HG02623 (cell line): ENCODE results near the gene PRPF40A.
A peak's percentile ranks its signal among the peaks of the same experiment; 100 is the strongest.
"Not testable (repeated sequence)": the region's sequence is repeated elsewhere in the genome, so short reads cannot be mapped to it uniquely, and the experiment has no call there.

Source experiments
- ATAC-seq: cut with Tn5 transposase; IDR thresholded peaks from one replicate; pipeline ENCODE4 v1.9.1; 2021; ENCODE audit warnings: moderate library complexity; ENCODE audit not compliant: unreplicated experiment

Gene PRPF40A

GRCh38 chr2:152717228-152718075 is at the start of gene PRPF40A:
PRPF40A (minus strand) TSS chr2:152717461; CDS start chr2:152717439, 22 bp downstream.
- peak; percentile 62 for ATAC-seq

DNA sequence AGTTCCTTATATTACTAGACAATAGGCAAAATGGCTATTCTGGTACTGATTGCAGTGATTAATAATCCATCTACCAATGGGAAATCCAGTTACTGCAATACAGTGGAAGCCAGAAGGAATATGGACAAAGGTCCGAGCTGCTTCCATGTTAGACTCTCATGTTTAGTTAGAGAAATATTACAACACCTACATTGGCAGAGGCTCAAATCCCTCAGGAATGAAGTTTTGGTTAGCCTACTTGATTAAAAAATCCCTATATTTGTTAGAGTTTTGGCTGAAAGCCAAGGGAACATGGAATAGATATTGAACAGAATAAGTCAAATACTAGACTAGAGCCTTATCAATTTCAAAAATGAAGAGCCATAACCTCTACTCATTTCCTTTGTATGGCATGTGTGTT is 49.7 kb upstream of the PRPF40A start:
- no peak for ATAC-seq

GRCh38 chr2:152763651-152764050 is 46.4 kb upstream of the PRPF40A start:
- no peak for ATAC-seq

GRCh38 chr2:152763208-152763607 is 45.9 kb upstream of the PRPF40A start:
- ATAC-seq, result not testable (repeated sequence)

- no peak for ATAC-seq
Measured at GRCh38 chr2:152762202-152762601, 44.9 kb upstream of the PRPF40A start.

- ATAC-seq, result no peak
Measured at GRCh38 chr2:152761214-152761613, 44.0 kb upstream of the PRPF40A start.

- ATAC-seq, result no peak
Measured at GRCh38 chr2:152759290-152760072, 42.2 kb upstream of the PRPF40A start.

DNA sequence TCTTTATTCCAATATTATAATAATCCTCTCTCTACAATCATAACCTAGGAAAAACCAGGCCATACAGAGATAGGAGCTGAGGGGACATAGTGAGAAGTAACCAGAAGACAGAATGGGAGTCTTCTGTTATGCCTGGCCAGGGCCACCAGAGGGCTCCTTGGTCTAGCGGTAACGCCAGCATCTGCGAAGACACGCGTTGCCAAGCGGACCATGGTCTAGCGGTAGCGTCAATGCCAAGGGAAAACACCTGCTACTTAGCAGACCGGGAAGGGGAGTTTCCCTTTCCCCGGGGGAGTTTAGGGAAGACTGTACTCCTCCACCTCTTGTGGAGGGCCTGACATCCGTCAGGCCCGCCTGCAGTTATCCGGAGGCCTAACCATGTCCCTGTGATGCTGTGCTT is 37.8 kb upstream of the PRPF40A start:
- ATAC-seq, result no peak

GRCh38 chr2:152747751-152748150 is 30.5 kb upstream of the PRPF40A start:
- ATAC-seq, result not testable (repeated sequence)

- peak; percentile 61 for ATAC-seq
Measured at GRCh38 chr2:152743002-152743401, 25.7 kb upstream of the PRPF40A start.

- ATAC-seq, result peak; percentile 84
Measured at GRCh38 chr2:152740743-152741328, 23.6 kb upstream of the PRPF40A start.

DNA sequence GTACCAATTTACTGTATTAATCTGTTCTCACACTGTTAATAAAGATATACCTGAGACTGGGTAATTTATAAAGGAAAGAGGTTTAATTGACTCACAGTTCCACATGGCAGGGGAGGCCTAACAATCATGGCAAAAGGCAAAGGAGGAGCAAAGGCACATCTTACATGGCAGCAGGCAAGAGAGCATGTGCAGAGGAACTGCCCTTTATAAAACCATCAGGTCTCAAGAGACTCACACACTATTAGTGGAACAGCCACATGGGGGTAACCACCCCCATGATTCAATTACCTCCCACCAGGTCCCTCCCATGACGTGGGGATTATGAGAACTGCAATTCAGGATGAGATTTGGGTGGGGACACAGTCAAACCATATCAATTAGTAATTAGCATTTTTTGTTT is 22.4 kb upstream of the PRPF40A start:
- ATAC-seq, result not testable (repeated sequence)

- no peak for ATAC-seq
Measured at GRCh38 chr2:152738438-152738837, 21.2 kb upstream of the PRPF40A start.

DNA sequence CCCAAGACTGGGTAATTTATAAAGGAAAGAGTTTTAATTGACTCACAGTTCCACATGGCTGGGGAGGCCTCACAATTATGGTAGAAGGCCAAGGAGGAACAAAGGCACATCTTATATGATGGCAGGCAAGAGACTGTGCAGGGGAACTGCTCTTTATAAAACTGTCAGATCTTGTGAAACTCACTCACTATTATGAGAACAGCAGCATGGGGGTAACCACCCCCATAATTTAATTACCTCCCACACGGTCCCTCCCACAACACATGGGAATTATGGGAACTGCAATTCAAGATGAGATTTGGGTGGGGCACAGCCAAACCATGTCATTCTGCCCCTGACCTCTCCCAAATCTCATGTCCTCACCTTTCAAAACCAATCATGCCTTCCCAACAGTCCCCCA is 20.2 kb upstream of the PRPF40A start:
- ATAC-seq, result not testable (repeated sequence)

GRCh38 chr2:152730591-152731333 is 13.5 kb upstream of the PRPF40A start:
- ATAC-seq, result peak; percentile 78

- ATAC-seq, result no peak
Measured at GRCh38 chr2:152729844-152730243, 12.6 kb upstream of the PRPF40A start.

- no peak for ATAC-seq
Measured at GRCh38 chr2:152723918-152724317, 6.7 kb upstream of the PRPF40A start.

- not testable (repeated sequence) for ATAC-seq
Measured at GRCh38 chr2:152722639-152723038, 5.4 kb upstream of the PRPF40A start.

- no peak for ATAC-seq
Measured at GRCh38 chr2:152720794-152721193, 3.5 kb upstream of the PRPF40A start.

DNA sequence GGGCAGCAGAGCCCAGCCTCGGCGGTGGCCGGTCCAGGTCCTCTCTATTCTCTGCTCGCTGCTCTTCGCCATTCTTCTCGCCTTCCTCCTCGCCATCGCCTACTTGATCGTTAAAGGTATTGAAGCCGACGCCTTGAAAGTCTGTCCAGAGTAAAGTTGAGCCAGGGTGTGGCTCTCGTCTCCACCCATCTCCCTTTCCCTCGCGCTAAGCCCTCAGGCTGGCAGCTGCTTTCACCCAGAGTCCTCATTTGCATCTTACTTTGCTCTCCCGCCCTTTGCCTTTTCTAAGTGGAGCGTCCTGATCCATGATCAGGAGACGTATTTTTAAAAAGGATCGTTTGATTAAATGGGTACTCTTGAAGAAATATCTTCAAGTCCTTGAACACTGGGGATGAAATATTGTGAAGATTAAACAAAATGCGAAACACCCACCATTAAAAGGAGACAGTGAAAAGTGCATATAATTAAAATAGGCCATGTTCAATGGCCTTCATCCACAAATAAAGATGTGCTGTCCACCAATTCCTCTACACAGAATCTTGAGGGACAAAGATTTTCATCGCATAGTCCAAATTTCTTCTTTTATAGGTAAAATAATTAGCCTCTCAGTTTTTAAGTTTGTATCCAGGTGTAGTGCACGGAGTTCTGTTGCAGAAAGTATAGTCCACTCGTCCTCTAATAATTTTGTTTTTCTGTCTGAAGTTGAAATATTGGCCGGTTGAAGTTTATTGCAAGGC is 1.8 kb upstream of the PRPF40A start:
- ATAC-seq, result peak; percentile 19
